ENCODE measurements around the gene IP6K3.

Gene IP6K3

DNA sequence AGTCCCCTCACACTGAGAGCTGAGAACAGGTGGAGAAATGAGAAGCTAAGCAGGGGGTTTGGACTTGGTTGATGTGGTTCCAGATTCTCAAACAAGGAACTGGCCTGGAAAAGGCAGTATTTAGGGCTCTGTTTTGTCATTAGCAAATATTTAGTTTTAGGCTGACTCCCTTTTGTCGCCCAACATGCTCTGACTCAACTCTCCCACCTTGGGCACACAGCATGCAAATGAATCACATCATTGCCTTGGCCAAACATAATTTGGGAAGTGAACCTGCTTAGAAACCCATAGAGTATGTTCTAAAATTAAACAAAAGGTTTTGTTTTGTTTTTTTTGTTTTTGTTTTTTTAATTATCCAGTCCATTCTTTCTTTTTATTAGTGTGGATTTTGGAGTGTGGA, 25.7 kb downstream of the IP6K3 start:
- no peak for DNase-seq

DNA sequence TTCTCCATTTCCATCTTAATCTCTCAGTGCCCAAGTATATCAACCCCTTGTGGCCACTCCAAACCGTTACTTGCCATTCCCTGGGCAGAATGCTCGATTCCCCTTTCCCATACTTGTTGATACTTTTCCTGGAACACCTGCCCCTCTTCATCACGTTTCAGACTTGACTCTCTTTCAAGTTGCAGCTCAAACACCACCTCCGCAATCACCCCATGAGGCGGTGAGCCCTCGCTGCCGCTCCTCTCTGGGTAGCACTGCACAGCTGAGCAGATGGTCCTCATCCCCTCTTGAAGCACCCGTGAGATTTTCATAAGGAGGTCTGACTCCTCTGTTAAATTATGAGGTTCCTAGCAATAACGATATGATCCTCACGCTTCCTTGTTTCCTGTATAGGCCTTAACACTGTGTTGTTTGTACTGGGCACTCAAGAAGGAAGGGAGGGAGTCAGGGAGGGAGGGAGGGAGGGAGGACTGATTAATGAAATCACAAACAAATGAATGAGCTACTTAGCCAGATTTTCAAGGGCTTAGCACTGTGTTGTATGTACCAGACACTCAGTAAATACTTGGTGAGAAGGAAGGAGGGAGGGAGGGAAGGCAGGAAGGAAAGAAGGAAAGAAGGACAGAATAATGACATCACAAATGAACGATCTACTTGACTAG, 27.2 kb downstream of the IP6K3 start:
- no peak for DNase-seq

DNA sequence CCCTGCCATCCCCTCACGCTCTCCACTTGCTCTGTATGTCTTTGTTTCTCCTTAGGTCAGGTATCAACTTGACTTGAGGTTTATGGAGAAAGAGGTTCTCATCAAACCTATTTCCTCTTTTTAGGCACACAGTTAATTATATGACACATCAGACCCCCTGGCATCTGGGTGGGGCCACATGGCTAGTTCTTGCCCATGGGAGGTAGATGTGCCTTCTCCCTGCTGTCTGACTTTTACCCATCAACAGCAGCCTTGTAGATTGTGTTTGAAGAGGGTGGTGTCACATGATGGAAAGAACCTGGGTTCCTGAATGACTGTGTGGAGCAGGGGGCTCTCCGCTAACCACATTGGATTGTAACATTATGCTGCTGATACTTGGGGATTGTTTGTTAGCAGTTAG, 28.0 kb downstream of the IP6K3 start:
- no peak for DNase-seq

DNA sequence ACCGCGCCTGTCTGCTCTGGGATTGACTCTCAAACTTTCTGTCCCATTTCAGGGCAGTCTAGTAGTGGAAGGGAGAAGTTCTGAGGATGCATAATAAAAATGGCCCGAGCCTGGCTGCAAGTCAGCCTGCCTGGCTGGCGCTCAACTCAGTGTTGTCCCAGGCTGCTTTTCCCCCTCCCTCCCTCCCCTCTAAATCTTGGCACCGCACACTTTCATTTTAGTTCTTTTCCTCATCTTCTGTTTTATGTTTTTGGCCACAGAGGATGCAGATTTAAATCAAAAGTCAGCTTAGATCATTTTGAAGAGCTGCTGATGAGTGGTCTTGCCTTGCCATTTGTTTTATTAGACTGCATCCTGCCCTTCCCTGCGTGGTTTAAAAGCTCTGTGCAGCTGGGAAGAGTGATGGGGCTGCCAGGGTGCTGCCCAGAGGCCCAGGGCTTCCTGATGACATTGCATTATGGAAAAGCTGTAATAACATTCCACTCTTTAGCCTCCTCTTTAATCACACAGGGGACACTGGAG, 28.7 kb downstream of the IP6K3 start:
- no peak for DNase-seq

GRCh38 chr6:33716890-33717632, 29.6 kb downstream of the IP6K3 start:
- no peak for DNase-seq

GRCh38 chr6:33716379-33716778, 30.3 kb downstream of the IP6K3 start:
- DNase-seq = no peak

- DNase-seq = no peak
Observed at GRCh38 chr6:33714385-33715040, 32.2 kb downstream of the IP6K3 start.

- no peak for DNase-seq
Observed at GRCh38 chr6:33713786-33714185, 32.9 kb downstream of the IP6K3 start.

DNA sequence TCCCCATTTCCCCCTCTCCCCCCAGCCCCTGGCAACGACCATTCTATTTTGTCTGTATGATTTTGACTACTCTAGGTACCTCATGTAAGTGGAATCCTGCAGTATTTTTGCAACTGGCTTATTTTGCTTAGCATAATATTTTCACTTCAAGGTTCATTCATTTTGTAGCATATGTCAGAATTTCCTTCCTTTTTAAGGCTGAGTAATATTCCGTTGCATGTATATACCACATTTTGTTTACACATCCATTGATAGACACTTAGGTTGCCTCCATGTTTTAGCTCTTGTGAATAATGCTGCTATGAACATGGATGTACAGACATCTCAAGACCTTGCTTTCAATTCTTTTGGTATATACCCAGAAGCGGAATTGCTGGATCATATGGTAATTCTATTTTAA, 33.8 kb downstream of the IP6K3 start:
- no peak for DNase-seq

DNA sequence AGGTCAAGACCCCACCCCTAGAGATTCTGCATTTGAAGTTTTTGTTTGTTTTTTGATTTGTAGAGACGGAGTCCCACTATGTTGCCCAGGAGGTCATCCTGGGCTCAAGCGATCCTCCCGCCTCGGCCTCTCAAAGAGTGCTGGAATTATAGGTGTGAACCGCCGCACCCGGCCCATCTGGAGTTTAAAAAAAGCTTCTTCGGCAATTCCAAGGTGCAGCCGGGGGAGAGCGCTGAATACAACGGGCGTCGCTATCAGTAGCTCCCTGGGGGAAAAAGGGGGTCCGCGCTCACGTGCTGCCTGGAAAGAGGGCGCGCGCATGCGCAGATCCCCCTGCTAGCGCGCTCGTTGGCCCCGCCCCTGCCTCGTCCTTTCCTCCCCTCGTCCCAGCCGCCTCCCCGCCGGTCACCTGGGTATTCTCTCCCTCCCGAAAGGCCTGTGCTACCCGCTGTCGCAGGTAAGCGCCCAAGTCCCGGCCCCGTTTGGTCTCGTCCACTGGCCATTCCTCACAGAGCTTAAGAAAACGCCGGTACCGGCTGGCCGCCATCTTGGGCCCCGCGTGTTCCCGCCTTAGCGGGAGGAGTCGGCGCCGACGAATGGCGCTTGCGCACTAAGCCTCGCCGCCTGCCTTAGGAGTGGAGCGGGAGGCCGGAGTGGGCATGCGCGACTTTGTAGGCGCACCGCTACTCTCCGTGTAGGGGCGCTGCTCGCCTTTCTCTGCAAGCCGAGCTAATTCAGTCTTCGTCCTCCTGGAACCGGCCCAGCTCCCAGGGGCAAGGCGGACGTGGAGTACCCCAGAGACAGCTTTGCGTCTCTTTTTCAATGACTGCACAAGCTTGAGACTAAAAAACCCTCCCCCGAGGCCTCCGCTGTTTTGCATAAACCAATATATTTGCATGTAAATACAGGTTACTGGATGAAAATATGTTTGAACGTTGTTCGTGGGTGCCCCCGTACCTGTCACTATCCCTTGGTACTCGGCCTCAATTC, 35.3 kb downstream of the IP6K3 start, which contains the start of gene UQCC2:
Gene UQCC2 (minus strand): TSS at position 561 of the 990 bp plus-strand sequence. CDS start 14 bp downstream, at position 547.
- DNase-seq = peak; percentile 97

GRCh38 chr6:33710296-33711121, 36.2 kb downstream of the IP6K3 start:
- DNase-seq = no peak

- DNase-seq = no peak
Observed at GRCh38 chr6:33709605-33710295, 37.0 kb downstream of the IP6K3 start.

- no peak for DNase-seq
Observed at GRCh38 chr6:33708516-33709204, 38.0 kb downstream of the IP6K3 start.

- DNase-seq = no peak
Observed at GRCh38 chr6:33707771-33708170, 38.9 kb downstream of the IP6K3 start.

GRCh38 chr6:33705955-33706725, 40.6 kb downstream of the IP6K3 start:
- no peak for DNase-seq

- no peak for DNase-seq
Observed at GRCh38 chr6:33705268-33705885, 41.3 kb downstream of the IP6K3 start.

- no peak for DNase-seq
Observed at GRCh38 chr6:33704215-33705066, 42.3 kb downstream of the IP6K3 start.

All from stimulated activated CD4-positive, alpha-beta T cell treated with anti-CD3 and anti-CD28 coated beads, Interleukin-4, amount 100 ng/mL, for 24 hours (primary cell).